Thyroid gland (tissue), 4 donors: Measurements from ENCODE around the gene ABLIM1. TPM values are rescaled to one million over a fixed set of nuclear protein-coding genes. Genes with fewer than 3 reads are reported as not detected.

ENCODE experiments used
- DNase-seq, 2 donors: peaks; one replicate each; pipeline ENCODE4 v3.0.0-alpha.2; 2019
- H3K27ac ChIP-seq, 3 donors: fragments of 200-600 bp; sonication (generic); 1 replicate in 2 of 3; 2 replicates in 1 of 3; pipeline ENCODE4 v1.5.1; 2016 to 2019; ENCODE audit warnings: mild to moderate bottlenecking in 1 of 3, moderate library complexity in 1 of 3
- H3K27me3 ChIP-seq: fragments of 200-600 bp; sonication (generic); one replicate; pipeline ENCODE4 v1.5.1; 2019
- H3K36me3 ChIP-seq, 2 donors: fragments of 200-600 bp; sonication (generic); one replicate each; pipeline ENCODE4 v1.5.1; 2016 to 2019
- H3K4me1 ChIP-seq, 2 donors: fragments of 200-600 bp; sonication (generic); one replicate each; pipeline ENCODE4 v1.5.1; 2017 to 2019
- H3K4me3 ChIP-seq, 3 donors: fragments of 200-600 bp; sonication (generic); replicated peaks in 1 of 3; 1 replicate in 2 of 3; 2 replicates in 1 of 3; pipeline ENCODE4 v1.5.1; 2016; ENCODE audit warnings: mild to moderate bottlenecking in 1 of 3
- H3K9me3 ChIP-seq: fragments of 200-600 bp; sonication (generic); one replicate; pipeline ENCODE4 v1.5.1; 2017
- CTCF ChIP-seq, 6 experiments: fragments of 200-600 bp in 3 of 6; fragments of 450-650 bp in 3 of 6; sonication (generic) in 3 of 6; IDR thresholded peaks; one replicate each; pipeline ENCODE4 v1.5.1; 2016 to 2019; ENCODE audit warnings: antibody characterized with exemption in 6 of 6, mild to moderate bottlenecking in 2 of 6, inconsistent platforms in 1 of 6, moderate library complexity in 1 of 6
- POLR2A ChIP-seq, 2 donors: fragments of 450-650 bp; IDR thresholded peaks; one replicate each; pipeline ENCODE4 v1.6.1; 2017; ENCODE audit warnings: antibody characterized with exemption in 2 of 2, mild to moderate bottlenecking in 2 of 2, moderate library complexity in 1 of 2
- WGBS, 2 donors: methylation state at CpG; one replicate each; pipeline ENCODE4 v1.1.5; 2017; 5-methylcytosine and 5-hydroxymethylcytosine counted together
- intact Hi-C: fragments of 100-400 bp; cut with DNase I; formaldehyde crosslinking; loops from one replicate; pipeline ENCODE4 v1.15.1; 2023
- total RNA-seq, 4 donors: library from RNA; depleted of rRNA; stranded (reverse); fragments of >200 nt; gene quantifications; one replicate each; pipeline ENCODE4 v1.2.3, GENCODE V29; 2016

Gene ABLIM1
- total RNA-seq, 4 donors from 2014 or later: 225 to 404 (median 382) TPM

DNA sequence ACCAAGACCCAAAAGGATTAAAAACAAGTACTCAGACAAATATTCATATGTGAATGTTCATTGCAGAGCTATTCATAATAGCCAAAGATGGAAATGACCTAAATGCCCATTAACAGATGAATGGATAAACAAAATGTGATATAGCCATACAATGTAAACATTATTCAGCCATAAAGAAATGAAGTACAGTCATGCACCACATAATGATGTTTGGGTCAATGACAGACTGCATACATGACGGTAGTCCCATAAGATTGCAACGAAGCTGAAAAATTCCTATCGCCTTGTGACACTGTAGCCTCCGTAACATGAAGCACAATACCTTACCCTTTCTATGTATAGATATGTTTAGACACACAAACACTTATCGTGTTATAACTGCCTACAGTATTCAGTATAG is 97.9 kb downstream of the ABLIM1 start:
- no peaks in the 10 kb centered on the region for H3K9me3 ChIP-seq
- no peaks in the 10 kb centered on the region for H3K36me3 ChIP-seq
- peaks cover 6 to 8% of the 10 kb centered on the region in 2 donors for H3K4me1 ChIP-seq
- H3K27ac ChIP-seq: no peak overlapping the region
- intact Hi-C loops: no loop called here
- TF ChIP-seq POLR2A (IDR thresholded peaks at IDR 0.05): no peak
- no peak for TF ChIP-seq CTCF (IDR thresholded peaks at IDR 0.05)
- no peak for DNase-seq
- H3K27me3 ChIP-seq: no peaks in the 10 kb centered on the region
- 86 to 87% methylated on average over 5 of the region's 5 CpGs for WGBS, 2 donors
- no peak overlapping the region for H3K4me3 ChIP-seq

DNA sequence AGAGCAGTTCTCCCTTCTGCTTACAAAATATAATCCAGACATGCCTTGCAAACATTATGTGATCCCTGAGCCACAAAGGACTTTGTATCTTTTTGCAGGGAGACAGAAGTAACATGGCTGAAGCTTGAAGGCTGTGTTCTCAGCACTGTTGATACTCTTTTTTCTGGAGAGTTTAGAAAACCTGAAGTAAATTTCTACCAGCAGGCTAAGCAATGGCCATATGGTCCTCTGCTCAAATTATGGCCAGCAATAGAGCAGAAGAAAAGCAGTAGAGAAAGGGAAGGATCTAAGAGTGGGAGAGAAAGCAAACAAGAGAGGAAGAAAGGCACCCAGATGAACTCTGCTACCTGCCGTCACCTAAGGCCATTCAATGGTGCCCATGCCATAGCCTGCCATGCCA is 98.4 kb downstream of the ABLIM1 start:
- intact Hi-C loops: no loop called here
- Histone ChIP-seq H3K9me3 (no peaks in the 10 kb centered on the region), H3K4me3 (no peak overlapping the region), H3K4me1 (peaks cover 6 to 8% of the 10 kb centered on the region in 2 donors), H3K36me3 (no peaks in the 10 kb centered on the region), H3K27ac (peak overlapping the region in 2 of 3 donors; percentile 50), H3K27me3 (no peaks in the 10 kb centered on the region)
- TF ChIP-seq CTCF (IDR thresholded peaks at IDR 0.05): no peak
- no peak for TF ChIP-seq POLR2A (IDR thresholded peaks at IDR 0.05)
- no peak for DNase-seq
- 97 to 100% methylated on average over 1 of the region's 1 CpG for WGBS, 2 donors

- H3K4me1 ChIP-seq: peaks cover 13 to 15% of the 10 kb centered on the region in 2 donors
- intact Hi-C loops: no loop called here
- no peaks in the 10 kb centered on the region for H3K9me3 ChIP-seq
- H3K27ac ChIP-seq: no peak overlapping the region
- 90 to 95% methylated on average over 5 of the region's 5 CpGs for WGBS, 2 donors
- TF ChIP-seq CTCF (IDR thresholded peaks at IDR 0.05): no peak
- no peak for TF ChIP-seq POLR2A (IDR thresholded peaks at IDR 0.05)
- H3K36me3 ChIP-seq: no peaks in the 10 kb centered on the region
- no peaks in the 10 kb centered on the region for H3K27me3 ChIP-seq
- no peak overlapping the region for H3K4me3 ChIP-seq
- no peak for DNase-seq
These were observed 100.2 kb downstream of the ABLIM1 start for GRCh38 chr10:114557854-114558253.

- DNase-seq: no peak
- intact Hi-C loops: no loop called here
- no peaks in the 10 kb centered on the region for H3K27me3 ChIP-seq
- no peak overlapping the region for H3K4me3 ChIP-seq
- peaks cover 27 to 29% of the 10 kb centered on the region in 2 donors for H3K4me1 ChIP-seq
- WGBS, 2 donors: 84 to 86% methylated on average over 9 of the region's 9 CpGs
- H3K36me3 ChIP-seq: no peaks in the 10 kb centered on the region
- TF ChIP-seq POLR2A (IDR thresholded peaks at IDR 0.05) (no peak), CTCF (IDR thresholded peaks at IDR 0.05) (no peak)
- no peaks in the 10 kb centered on the region for H3K9me3 ChIP-seq
- H3K27ac ChIP-seq: no peak overlapping the region
These were observed 101.6 kb downstream of the ABLIM1 start for GRCh38 chr10:114556236-114557122.

DNA sequence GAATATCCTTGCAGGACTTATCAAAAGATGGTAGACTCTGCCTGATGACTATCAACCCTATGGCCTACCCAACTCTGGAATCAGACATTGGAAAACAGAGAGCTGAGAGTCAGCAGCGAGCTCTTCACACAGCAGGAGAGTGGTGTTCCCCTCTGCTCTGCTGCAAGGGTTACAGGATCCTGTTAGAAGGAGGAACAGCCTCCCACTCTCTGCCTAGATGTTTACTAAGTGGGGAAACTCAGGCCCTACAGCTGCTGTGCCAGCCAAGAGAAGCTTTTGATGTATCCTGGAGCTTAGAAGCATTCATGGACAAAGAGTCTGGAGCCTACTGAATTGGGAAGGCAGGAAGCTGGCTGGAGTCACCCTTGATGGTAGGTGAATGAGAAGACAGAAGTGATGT is 104.6 kb downstream of the ABLIM1 start:
- DNase-seq: no peak
- Histone ChIP-seq H3K4me3 (no peak overlapping the region), H3K4me1 (peaks cover 21% of the 10 kb centered on the region in 2 donors), H3K36me3 (no peaks in the 10 kb centered on the region), H3K27ac (peak overlapping the region; percentile 83 to 91 (median 90)), H3K9me3 (no peaks in the 10 kb centered on the region), H3K27me3 (no peaks in the 10 kb centered on the region)
- intact Hi-C loops: no loop called here
- 75 to 100% methylated on average over 1 of the region's 1 CpG for WGBS, 2 donors
- TF ChIP-seq POLR2A (IDR thresholded peaks at IDR 0.05) (no peak), CTCF (IDR thresholded peaks at IDR 0.05) (no peak)
